ENCODE results near the gene FHOD1.

Gene FHOD1

GRCh38 chr16:67190041-67190440 is 57.2 kb downstream of the FHOD1 start, which contains the start of gene EXOC3L1:
Gene EXOC3L1 (minus strand): TSS chr16:67190136. CDS start chr16:67189676, 460 bp downstream.
- peak; percentile 87 for DNase-seq (ENCODE audit: low spot score)

GRCh38 chr16:67188798-67189197 is 58.5 kb downstream of the FHOD1 start:
- no peak for DNase-seq (ENCODE audit: low spot score)

- DNase-seq (ENCODE audit: low spot score), result no peak
Observed at GRCh38 chr16:67188323-67188722, 59.0 kb downstream of the FHOD1 start.

GRCh38 chr16:67187175-67187890 is 59.9 kb downstream of the FHOD1 start:
- DNase-seq (ENCODE audit: low spot score), result no peak

GRCh38 chr16:67186550-67186950 is 60.7 kb downstream of the FHOD1 start:
- peak; percentile 61 for DNase-seq (ENCODE audit: low spot score)

- DNase-seq (ENCODE audit: low spot score), result no peak
Observed at GRCh38 chr16:67185651-67186134, 61.6 kb downstream of the FHOD1 start.

- peak; percentile 87 for DNase-seq (ENCODE audit: low spot score)
Observed at GRCh38 chr16:67184995-67185650, 62.2 kb downstream of the FHOD1 start.

- DNase-seq (ENCODE audit: low spot score), result no peak
Observed at GRCh38 chr16:67184453-67184994, 62.8 kb downstream of the FHOD1 start.

- DNase-seq (ENCODE audit: low spot score), result peak; percentile 98
Observed at GRCh38 chr16:67183627-67184452, 63.4 kb downstream of the FHOD1 start, which contains the start of gene MATCAP1. Gene MATCAP1 (minus strand): TSS chr16:67183963. CDS start chr16:67180610, 3,353 bp downstream.

GRCh38 chr16:67183284-67183626 is 64.0 kb downstream of the FHOD1 start:
- DNase-seq (ENCODE audit: low spot score), result no peak

- DNase-seq (ENCODE audit: low spot score), result no peak
Observed at GRCh38 chr16:67182288-67182687, 65.0 kb downstream of the FHOD1 start.

- no peak for DNase-seq (ENCODE audit: low spot score)
Observed at GRCh38 chr16:67181346-67181745, 65.9 kb downstream of the FHOD1 start.

GRCh38 chr16:67180166-67180565 is 67.1 kb downstream of the FHOD1 start:
- DNase-seq (ENCODE audit: low spot score), result no peak

- DNase-seq (ENCODE audit: low spot score), result no peak
Observed at GRCh38 chr16:67179421-67180080, 67.7 kb downstream of the FHOD1 start.

All from kidney capillary endothelial cell (primary cell).